ENCODE results near the gene C2orf81. TPM values are rescaled to one million over a fixed set of nuclear protein-coding genes. Genes with fewer than 3 reads are reported as not detected.
A peak's percentile ranks its signal among the peaks of the same experiment; 100 is the strongest.
"Not testable (repeated sequence)": the region's sequence is repeated elsewhere in the genome, so short reads cannot be mapped to it uniquely, and the experiment has no call there.

Gene C2orf81
- total RNA-seq, 4 donors from 2014 or later, result 0.48 to 1.4 (median 1.0) TPM

DNA sequence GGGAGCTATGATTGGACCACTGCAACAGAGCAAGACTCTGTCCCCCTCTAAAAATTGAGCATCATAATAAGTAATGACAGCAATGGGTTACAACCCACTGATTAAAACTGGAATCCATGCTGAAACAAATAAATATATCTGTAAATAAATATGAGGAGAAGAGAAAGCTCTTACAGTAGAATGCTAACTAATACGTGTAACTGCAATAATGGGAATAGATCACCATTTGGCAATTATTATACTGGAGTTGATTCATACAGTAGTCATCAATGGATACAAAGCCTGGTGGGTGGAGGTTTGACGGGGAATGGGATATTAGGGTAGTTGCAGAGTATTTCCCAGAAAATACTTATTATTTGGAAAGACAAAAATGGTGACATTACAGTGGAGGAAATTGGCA lies 27.4 kb upstream of the C2orf81 start:
- DNase-seq (ENCODE audit: low spot score) (no peak), ATAC-seq (ENCODE audit: low FRiP score) (no peak)
- no peak for TF ChIP-seq CTCF (IDR thresholded peaks at IDR 0.05)

- TF ChIP-seq CTCF (IDR thresholded peaks at IDR 0.05), result no peak
- ATAC-seq (ENCODE audit: low FRiP score), result no peak
- DNase-seq (ENCODE audit: low spot score), result no peak
These were observed 26.0 kb upstream of the C2orf81 start for GRCh38 chr2:74447230-74447999.

GRCh38 chr2:74444498-74445318 lies 23.3 kb upstream of the C2orf81 start:
- TF ChIP-seq CTCF (IDR thresholded peaks at IDR 0.05), result no peak
- ATAC-seq (ENCODE audit: low FRiP score) (no peak), DNase-seq (ENCODE audit: low spot score) (no peak)

DNA sequence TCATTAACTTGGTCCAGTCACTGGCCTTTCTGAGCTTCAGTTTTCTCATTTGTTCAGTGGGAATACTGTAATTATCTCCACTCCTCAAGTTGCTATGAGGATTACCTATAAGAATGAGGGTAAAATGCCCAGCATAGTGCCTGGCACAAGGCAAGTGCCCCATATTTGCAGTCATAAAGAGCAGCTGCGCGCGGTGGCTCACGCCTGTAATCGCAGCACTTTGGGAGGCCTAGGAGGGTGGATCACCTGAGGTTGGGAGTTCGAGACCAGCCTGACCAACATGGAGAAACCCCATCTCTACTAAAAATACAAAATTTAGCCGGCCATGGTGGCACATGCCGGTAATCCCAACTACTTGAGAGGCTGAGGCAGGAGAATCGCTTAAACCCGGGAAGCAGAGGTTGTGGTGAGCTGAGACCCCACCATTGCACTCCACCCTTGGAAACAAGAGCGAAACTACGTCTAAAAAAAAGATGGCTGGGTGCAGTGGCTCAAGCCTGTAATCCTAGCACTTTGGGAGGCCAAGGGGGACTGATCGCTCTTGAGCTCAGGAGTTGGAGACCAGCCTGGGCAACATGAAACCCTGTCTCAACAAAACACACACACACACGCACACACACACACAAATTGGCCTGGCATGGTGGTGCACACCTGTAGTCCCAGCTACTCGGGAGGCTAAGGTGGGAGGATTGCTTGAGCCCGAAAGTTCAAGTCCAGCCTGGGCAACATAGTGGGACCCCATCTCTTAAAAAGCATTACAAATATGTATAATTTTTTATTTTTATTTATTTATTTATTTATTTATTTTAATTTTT lies 21.3 kb upstream of the C2orf81 start:
- not testable (repeated sequence) for ATAC-seq (ENCODE audit: low FRiP score); DNase-seq (ENCODE audit: low spot score)

DNA sequence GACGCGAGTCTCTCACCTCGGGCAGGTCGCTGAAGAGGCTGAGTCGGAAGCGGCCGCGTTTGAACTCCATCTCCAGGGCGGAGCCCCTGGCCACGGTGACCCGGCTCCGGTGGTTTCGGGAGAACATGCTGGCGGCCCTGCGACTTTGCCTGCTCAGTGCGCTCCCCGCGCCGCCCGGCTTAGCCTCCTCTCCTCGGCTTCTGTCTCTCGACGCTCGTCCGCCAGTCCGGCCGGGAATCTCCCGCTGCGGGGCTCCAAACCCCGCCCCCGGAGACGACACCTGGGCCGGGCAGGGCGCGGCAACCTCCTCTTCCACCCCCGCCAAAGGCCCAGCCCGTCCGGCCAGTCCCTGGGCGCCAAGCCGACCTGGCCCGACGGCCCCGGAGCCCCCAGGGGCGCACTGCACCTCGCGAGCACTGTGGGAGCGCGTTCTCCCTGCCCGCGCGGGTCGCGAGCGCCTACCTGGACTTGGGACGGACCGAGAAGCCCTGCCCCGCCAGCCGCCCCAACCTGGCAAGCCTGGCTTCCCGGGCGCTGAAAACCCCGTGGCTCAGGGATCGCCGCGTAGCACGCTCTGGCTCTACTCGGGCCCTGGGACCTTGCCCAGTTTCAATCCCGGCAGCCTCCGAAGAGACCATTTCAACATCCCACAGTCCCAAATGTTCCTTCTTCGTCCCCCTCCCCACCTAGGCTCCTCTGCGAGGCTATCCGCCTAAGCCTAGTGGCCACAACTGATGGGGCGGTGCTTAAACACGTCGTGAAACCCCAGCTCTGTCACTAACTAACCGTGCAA lies 20.5 kb upstream of the C2orf81 start, which contains the start of gene RTKN:
Gene RTKN (minus strand): TSS at position 248 of the 793 bp plus-strand sequence. CDS start 121 bp downstream, at position 127.
- no peak for DNase-seq (ENCODE audit: low spot score)
- ATAC-seq (ENCODE audit: low FRiP score), result peak; percentile 83
- TF ChIP-seq CTCF (IDR thresholded peaks at IDR 0.05), result no peak

- ATAC-seq (ENCODE audit: low FRiP score) (no peak), DNase-seq (ENCODE audit: low spot score) (no peak)
- TF ChIP-seq CTCF (IDR thresholded peaks at IDR 0.05), result no peak
These were observed 19.8 kb upstream of the C2orf81 start for GRCh38 chr2:74441170-74441689.
